NCI-H345 treated with DMSO at 0.1 percent for 48 hours (cell line): ENCODE data around the gene SLC48A1.
"Not testable (repeated sequence)": the region's sequence is repeated elsewhere in the genome, so short reads cannot be mapped to it uniquely, and the experiment has no call there.

Source experiments
- DNase-seq: peaks from one replicate; lab custom pipeline; 2025; ENCODE audit not compliant: unreplicated experiment; lab: John Stamatoyannopoulos, UW

The SLC48A1 gene

DNA sequence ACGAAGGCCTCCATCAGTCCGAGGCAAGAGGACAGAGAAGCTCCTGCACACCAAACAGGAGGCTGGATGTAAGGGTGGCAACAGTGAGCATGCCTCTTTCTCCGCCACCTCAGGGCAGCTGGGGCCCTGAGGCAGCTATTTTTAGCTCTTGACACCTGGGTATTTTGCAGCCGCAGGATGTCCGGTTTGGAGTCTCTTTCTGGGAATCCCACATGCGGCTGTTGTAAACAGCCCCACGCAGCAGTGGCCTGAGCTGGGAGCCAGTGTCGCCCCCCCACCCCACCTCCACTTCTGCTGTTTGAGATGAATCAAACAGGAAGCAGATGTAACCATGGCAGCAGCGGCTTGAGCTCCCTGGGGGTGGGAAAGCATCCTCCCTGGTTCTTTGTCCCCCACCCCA is 35.0 kb downstream of the SLC48A1 start:
- no peak for DNase-seq

DNA sequence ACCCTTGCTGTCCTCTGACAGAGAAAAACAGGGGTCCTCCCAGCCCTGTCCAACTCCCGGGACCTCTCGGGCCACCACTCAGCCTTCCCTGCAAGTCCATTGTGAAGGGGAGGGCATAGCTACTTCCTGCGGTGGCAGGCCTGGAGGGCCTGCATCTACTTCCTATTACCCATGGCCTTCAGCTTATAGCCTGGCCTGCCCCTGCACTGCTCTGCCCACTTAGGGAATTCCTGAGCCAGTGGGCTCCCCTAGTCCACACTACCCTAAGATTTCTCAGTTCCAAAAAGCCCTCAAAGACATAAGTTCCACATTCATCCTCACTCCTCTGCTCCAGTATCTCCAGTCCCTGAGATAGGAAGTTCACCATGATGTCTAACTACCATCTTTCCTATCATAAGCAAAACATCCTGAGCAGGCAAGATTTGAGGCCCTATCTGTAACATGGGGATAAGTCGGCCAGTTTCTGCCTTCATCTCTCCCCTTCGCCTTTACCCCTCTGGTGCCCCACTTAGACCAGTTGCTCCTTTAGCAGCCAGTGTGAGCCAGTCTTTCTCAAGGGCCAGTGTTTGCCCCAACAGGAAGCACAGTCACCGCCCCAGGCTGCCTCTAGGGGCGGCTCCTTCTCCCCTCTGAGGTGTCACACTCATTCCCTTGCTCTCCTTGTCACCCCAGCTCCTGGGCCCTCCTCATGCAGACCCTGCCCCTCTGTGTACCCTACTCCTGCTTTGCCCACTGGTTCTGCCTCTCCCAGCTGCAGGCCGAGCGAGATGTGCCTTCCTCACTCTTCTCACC is 35.7 kb downstream of the SLC48A1 start:
- no peak for DNase-seq

DNA sequence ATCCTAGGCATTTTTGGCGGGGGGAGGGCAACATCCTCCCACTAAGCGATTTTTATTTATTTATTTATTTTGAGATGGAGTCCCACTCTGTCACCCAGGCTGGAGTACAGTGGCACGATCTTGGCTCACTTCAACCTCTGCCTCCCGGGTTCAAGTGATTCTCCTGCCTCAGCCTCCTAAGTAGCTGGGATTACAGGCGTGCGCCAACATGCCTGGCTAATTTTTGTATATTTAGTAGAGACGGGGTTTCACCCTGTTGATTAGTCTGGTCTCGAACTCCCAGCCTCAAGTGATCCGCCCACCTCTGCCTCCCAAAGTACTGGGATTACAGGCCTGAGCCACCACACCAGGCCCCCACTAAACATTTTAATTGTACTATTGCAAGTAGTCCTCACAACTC is 36.5 kb downstream of the SLC48A1 start:
- DNase-seq, result not testable (repeated sequence)

DNA sequence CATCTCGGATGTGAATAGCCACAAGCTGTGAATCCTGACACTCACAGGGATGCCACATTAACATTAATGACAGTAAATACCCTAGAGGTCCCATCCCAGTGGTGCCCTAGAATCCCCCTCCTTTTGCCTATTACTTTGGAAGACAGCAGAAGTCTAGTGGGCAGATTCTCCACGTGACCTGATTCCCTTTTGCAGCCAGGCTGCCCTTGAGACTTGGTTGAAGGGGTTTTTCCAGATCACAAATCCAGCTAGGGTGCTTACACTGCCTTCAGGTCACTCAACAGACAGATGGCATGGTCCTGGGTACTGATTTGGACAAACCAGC is 38.0 kb downstream of the SLC48A1 start:
- no peak for DNase-seq

DNA sequence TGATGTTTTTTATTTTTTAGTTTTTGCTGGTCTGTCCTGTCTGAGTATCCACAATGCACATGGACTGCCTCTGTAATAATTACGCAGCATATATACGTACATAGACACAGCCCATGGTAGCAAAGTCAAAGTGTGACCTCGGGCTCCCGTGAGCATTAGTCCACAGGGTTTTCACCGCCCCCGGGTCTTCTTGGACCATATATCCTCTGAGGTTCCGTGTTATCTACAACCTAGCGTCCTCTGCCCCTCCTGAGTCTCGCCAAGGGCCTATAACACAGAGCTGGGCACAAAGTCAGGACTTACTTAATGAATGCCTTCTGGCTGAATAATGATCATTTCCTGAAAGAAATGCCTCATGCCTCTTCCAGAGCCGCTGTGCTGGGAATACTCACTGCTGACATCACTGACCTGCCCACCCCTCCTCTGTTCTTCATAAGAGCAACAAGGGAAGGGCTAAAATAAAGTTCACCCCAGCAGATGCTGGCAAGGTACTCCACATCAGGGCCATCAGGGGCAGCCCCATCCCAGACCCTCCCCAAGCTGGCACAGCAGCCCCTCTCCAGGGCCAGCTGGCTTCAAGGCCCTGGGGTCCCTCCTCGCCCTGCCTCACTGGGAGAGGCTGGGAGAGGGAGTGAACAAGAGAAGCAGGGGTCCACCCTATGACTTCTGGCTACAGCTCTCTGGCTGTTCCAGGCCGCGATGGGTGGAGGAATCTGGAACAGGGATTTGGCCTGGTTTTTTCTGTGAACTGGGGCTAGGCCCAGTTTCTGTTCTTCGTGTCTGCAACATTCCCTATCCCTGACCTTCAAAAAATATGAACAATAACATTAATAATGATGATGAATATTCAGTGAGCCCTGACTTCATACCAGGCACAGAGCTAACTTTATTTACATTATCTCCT is 38.8 kb downstream of the SLC48A1 start:
- DNase-seq, result no peak

DNA sequence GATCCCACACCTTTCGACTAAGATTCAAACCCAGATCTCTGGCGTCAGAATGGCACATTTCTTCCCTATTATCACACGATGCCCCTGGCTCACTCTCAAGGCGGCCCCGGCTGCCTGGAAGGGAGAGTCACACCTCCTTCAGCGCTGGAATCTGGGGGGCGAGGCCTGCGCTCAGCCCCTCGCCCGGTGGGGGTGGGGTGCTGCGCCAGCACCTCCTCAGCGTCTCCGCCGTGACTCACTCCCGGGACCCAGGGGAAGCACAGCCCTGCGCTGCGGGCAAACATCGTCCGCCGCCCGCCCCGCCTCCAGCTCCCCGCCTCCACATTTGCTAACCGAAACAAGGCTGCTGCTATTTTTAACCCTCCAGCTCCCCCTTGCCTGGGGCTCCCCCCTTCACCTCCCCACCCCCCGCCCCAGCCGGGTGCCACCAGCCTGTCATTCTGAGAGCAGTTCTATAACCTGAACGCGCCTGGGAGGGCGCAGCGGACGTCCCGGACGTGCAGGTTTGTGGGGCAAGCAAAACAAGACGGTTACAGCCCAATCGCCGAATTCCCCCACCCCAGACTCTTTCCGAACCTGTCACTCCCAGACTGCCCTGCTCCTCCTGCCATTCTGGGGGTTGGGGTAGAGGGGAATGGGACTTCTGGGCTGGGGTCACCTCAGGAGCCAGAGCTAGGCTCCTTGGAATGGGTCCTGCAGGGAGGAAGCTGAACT is 39.9 kb downstream of the SLC48A1 start:
- DNase-seq, result no peak

DNA sequence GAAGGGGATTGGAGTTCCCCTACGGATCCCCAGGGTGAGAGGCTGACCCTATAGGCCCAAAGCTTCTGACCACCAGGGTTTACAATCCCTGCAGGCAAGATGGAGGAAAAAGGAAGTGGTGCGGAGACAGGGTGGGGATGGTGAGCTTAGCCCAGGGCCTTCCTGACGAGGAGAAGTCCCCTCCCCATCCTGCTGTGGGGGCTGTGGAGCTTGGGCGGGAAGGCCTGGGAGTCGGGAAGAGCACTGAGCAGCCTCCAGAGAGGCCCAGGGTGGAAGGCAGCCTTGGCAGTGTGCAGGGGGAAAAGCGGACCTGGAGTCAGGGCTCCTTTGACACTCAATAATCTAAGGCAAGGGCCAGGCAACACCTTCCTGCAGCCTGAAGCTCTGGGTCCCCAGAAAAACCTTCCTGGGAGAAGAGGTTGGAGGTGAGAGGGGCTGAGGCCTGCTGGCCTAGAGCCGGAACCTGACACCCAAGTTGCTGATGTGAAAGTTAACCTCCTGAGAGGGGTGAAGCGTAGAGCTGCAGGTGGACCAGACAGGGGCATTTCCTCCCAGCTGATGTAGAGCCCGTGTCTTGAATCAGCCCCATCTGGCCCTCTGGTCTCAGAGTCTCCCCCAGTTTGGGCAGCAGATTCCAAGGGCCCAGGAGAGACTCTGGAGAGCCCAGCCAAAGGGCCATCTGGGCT is 40.6 kb downstream of the SLC48A1 start:
- no peak for DNase-seq

DNA sequence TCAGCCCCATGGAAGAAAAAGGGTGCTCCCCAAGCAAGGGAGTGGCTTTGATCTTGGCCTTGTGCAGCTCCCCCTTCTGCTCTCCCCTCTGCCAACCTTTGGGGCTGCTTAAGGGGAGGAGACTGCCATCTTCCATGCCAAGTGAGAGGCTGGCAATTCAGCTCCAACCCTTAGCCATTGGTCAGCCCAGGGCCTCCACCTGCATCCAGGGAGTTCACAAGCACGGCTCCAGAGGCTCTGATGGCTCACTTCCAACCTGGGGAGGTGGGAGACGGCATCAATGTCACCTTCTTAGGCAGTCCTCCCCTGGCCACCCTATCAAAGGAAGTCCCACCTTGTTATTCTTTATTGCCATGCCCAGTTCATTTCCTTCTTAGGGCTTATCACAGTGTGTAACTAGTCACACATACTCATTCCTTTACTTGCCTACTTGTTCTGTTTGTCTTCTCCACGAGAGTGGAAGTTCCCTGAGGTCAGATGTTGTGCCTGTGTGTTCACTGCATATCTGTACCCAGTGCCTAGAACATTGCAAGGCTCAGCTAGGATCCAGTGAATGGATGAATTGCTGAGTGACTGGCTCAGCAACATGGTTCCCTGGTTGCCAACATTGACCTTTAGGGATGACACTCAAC is 41.6 kb downstream of the SLC48A1 start:
- DNase-seq, result no peak

DNA sequence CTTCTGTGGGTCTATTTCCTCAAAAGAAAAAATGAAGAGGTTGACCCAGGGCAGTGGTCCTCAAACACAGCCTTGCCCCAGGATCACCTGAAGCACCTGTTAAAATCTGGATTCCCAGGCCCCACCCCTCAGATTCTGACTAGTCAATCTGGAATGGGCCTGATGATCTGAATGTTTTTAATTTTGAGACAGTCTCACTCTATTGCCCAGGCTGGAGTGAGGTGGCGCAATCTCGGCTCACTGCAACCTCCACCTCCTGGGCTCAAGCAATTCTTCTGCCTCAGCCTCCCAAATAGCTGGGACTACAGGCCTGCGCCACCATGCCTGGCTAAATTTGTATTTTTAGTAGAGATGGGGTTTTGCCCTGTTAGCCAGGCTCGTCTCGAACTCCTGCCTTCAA is 42.4 kb downstream of the SLC48A1 start:
- not testable (repeated sequence) for DNase-seq

DNA sequence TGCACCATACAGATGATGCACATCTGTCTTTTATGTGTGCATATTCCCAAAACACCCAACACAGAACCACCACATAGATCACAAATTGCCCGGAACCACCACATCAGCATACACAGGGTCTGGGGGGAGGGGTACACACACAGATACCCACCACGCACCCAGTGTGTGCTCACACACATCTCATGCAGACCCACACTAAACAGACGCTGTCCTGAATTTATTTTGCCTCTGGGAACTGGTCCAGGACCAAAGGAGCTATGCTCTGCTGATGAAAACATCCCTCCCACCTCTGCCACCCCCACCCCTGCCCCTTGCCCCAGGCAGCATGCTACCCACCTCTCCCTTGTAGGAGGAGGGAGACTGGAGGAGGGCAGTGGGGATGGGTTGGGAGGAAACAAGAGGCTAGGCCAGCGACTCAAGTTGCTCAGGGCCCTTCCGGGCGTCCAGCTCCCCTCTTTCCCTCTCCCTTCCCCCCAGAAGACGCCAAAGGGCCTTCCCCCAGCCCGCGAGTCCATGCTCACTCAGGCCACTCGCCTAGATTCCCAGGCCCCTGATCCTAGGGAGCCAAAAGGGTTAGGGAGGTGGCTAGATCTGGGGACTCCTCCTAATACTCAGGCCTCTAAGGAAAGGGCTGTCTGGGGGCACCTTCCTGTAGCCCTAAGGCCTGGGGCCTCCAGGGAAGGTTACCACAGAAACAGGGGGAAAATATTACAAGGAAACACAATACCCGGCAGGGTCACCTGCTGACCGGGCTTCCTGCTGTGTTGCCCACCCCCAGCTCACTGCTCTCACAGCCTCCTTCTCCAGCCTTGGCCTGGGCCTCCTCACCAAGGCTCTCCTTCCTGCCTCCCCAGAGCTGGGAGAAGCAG is 43.6 kb downstream of the SLC48A1 start:
- no peak for DNase-seq

DNA sequence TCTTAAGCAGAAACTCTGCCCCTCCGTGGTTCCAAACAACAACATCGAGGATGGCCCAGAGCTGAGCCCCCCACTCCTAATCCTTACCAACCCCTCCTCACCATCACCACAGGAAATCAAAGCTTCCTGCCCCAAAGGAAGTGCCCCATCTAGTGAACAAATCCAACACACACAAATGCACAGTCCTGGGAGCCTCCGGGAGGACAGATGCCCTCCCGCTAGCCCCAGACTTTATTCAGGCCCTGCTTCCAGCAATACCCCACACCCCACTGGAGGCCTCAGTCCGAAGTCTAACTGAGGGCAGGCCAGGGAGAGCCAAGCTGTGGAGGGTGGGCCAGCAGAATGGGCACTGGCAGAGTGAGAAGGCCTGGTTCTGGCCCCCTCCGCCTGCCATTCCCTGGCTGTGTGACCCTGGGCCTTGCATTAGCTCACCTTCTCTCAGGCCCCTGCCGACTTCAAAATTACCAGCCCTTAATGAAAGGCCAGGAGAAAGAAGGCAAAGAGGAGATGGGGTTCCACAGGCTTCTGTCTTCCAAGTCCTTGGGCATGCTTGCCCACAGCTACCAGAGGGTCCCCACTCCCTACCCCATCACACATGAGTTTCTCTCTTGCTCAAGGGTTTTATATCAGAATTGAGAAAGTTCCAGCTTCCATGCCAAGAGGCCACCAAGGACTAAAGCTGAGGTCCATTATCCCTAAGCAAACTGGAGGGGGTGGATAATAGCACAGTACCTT is 44.4 kb downstream of the SLC48A1 start:
- no peak for DNase-seq

DNA sequence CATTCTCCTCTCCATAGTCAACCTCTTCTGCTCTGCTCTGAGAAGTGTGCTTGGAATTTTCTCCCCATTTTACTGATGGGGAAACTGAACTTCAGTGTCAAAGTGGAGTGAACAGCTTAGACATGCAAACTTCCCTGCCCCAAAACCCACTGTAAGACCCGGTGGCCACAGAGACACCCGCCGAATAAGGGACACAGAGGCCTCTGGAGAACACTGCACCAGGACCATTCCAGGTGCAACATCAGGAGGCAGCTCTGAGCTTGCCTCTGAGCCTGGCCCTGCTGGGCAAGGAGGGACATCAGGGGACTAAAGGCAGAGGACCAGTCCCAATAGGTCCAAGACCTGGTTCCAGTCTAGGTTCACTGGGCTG is 45.0 kb downstream of the SLC48A1 start:
- no peak for DNase-seq

DNA sequence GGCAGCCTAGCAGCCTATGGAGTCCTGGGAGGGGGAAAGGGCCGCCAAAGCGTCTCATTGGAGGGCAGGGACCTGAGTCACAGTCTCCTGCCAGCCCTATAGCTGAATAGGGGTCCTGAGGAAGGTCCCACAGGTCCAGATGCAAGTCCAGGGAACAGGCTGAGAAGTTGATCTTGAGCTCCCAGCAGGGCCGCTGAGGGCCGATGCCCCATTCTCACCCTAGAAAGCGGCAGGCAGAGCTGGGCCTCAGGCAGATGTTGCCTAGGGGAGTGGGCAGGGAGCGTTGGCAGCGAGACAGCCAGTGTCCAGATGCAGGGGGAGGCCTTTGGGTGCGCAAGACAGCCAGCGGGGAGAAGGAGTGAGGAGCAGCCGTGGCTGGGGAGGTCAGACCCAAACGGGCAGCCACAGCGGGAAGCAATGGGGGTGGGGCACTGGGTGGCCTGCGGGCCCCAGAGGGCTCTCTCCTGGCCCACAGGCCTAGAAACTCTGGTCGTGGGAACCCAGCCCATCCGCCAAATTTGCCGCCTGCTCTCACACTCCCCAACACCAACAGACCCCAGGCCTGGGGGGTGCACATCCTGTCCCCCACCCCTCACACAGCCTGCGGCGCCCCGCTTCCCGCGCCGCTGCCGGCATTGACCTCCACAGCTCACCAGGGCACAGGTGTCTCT is 45.6 kb downstream of the SLC48A1 start:
- DNase-seq, result no peak

DNA sequence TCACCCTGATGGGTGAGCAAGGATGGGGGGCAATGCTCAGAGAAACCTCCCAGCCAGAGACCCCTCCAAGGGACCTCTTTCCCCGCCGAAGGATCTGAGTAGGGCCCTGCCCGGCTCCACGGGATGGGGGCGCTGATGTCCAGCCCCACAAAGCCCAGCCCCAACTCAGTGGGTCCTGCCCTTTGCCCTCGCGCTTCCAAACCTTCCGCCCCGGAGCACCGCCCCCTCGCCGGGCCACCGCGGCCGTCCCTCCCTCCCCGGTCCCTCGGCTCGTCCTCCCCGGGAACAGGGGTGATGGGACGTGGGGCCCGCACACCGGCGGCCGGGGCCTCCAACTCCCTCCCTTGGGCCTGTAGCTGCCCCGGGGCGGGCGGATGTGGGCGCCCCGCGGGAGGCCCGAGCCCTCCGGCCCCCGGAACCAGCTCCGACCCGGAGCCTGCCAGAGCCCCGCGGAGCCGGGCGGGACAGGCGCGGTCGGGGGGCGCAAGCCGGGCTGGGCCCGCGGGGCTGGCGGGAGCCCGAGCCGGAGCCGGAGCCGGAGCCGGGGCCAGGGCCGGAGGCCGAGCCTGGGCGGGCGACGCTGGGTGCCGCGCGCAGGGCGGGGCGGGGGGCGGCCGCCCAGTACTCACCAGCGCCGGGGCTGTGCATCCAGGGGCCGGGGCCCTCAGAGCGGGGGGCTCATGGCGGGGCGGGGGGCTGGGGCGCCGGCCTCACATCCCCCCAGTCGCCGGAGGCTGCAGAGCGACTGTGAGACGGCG is 46.3 kb downstream of the SLC48A1 start:
- DNase-seq, result no peak

DNA sequence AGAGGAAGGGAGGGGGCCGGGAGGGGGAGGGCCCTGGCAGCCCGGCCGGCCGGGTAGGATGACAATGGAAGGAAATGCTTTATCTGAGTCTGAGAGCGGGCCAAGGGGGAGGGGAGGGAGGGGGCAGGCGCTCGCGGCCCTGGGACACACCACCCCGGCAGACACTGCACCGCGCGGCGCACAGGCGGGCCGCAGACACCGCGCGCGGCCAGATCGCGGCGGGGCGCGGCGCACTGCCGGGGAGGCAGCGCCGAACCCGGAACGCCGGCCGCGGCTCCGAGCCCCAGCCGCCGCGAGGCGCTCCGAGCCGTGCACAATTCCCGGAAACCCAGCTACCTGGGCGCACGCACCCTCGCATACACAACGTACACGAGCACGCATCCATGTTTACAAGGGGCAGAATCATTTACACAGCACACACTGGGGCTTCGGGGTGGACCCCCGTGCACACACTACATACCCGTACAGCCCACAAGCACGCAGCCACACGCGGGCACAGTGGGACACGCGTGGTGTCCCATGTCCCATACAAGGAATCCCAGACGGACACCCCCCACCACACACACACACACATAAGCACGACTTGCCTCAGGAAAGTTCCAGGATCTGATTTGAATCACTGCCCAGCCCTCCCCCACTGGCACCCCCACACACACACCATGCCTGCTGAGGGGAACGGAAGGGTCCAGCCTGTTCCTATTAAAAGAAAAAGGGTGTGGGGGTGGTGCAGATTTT is 47.0 kb downstream of the SLC48A1 start, which contains the start of gene HDAC7:
HDAC7 (minus strand) TSS at position 8 of the 735 bp plus-strand sequence. CDS start 118 bp downstream, outside the sequence.
- DNase-seq, result no peak

DNA sequence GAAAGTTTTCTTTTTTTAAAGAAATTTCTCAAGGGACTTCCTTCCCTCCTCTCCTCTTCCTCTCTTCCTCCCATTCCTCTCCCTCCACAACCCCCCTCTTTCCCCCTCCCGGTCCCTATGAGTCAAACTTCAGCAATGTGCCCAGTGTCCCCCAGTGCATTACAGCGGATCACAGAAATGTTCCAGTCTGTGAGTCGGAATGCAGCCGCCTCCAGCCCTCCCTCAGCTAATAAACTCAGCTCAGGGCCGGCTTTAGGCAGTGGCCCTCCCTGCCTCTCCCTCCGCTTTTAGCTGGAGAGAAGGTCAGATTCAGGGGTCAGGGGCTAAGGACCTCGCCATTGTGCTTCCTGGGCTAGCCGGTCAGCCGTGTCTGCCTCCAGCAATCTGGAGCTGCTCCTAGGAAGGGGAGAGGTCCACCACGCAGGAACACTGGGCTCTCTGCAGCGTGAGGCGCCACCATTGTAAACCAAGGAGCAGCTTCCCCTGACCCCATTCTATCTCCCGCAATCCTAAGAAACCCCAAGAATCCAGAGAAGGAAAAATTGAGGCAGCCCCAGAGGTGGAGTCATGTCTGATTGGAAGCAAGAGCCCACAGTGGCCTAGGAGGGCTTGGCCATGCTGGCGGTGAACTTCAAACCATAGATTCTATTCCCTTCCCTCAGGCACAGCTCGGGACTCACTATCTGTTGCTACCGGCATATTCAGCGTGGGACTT is 47.8 kb downstream of the SLC48A1 start:
- DNase-seq, result no peak
